H1 (cell line): ENCODE results near the gene RAP1GDS1. TPM values are rescaled to one million over a fixed set of nuclear protein-coding genes. Genes with fewer than 3 reads are reported as not detected.

Experiments
- CTCF ChIA-PET: fragments of 300-600 bp; sonication (Branson Sonifier 250); formaldehyde crosslinking; loops from one replicate; lab custom pipeline; 2021; ENCODE audit not compliant: partially characterized antibody; lab: Charles Lee
- POLR2A ChIA-PET: fragments of 300-600 bp; sonication (Branson Sonifier 250); formaldehyde crosslinking; loops from one replicate; lab custom pipeline; 2021; ENCODE audit warnings: inconsistent platforms; ENCODE audit not compliant: partially characterized antibody; lab: Charles Lee
- DNase-seq, 2 experiments: peaks; one replicate each; pipeline versions ENCODE4 v3.0.0 to v3.0.0-alpha.2; 2010 to 2022; ENCODE audit warnings: low spot score in 2 of 2, low read depth in 1 of 2, mixed read lengths in 1 of 2
- FAIRE-seq: peaks from 2 replicates; lab custom pipeline; 2011; peaks lifted over from hg19 to GRCh38; lab: Jason Lieb, UNC
- H2AFZ ChIP-seq: 2 replicates; pipeline ENCODE4 v1.8.1; 2012; ENCODE audit warnings: low read length, inconsistent platforms
- H2AK5ac ChIP-seq: 2 replicates; pipeline ENCODE4 v1.6.1; 2013; ENCODE audit warnings: low read depth, low read length
- H2BK120ac ChIP-seq: replicated peaks from 2 replicates; pipeline ENCODE3; 2013; ENCODE audit warnings: low read depth, low read length, inconsistent platforms
- H2BK12ac ChIP-seq: 2 replicates; pipeline ENCODE4 v1.6.1; 2013; ENCODE audit warnings: low read depth, low read length
- H2BK15ac ChIP-seq: 2 replicates; pipeline ENCODE4 v1.6.1; 2013; ENCODE audit warnings: low read length
- H2BK20ac ChIP-seq: 2 replicates; pipeline ENCODE4 v1.6.1; 2013; ENCODE audit warnings: low read length
- H2BK5ac ChIP-seq: 2 replicates; pipeline ENCODE4 v1.6.1; 2013; ENCODE audit warnings: low read depth, low read length
- H3K14ac ChIP-seq: 2 replicates; pipeline ENCODE4 v1.6.1; 2013; ENCODE audit warnings: inconsistent platforms; ENCODE audit not compliant: insufficient read length
- H3K18ac ChIP-seq: 2 replicates; pipeline ENCODE4 v1.6.1; 2013; ENCODE audit warnings: low read length; ENCODE audit errors: extremely low read depth
- H3K23ac ChIP-seq: 2 replicates; pipeline ENCODE4 v1.6.1; 2013; ENCODE audit warnings: inconsistent platforms; ENCODE audit not compliant: insufficient read length
- H3K23me2 ChIP-seq: 2 replicates; pipeline ENCODE4 v1.6.1; 2013; ENCODE audit warnings: low read depth, low read length
- H3K27ac ChIP-seq: 2 replicates; pipeline ENCODE4 v1.6.1; 2011; ENCODE audit warnings: low read depth, low read length, inconsistent platforms
- H3K27me3 ChIP-seq, 4 experiments: replicated peaks in 1 of 4; 1 replicate in 1 of 4; 2 replicates in 3 of 4; pipeline versions ENCODE4 v1.6.1 to v1.8.1; 2011 to 2013; ENCODE audit warnings: low read length in 3 of 4, mild to moderate bottlenecking in 3 of 4, inconsistent platforms in 2 of 4, mixed read lengths in 2 of 4, moderate library complexity in 1 of 4; ENCODE audit not compliant: control insufficient read depth in 3 of 4, insufficient read depth in 3 of 4; ENCODE audit errors: extremely low read depth in 1 of 4
- H3K36me3 ChIP-seq, 4 experiments: 2 replicates each; pipeline versions ENCODE4 v1.6.1 to v1.8.1; 2011 to 2013; ENCODE audit warnings: mild to moderate bottlenecking in 4 of 4, low read length in 3 of 4, moderate library complexity in 2 of 4, control low read depth in 1 of 4, inconsistent platforms in 1 of 4; ENCODE audit not compliant: insufficient read depth in 4 of 4, control insufficient read depth in 2 of 4
- H3K4ac ChIP-seq: replicated peaks from 2 replicates; pipeline ENCODE3; 2013; ENCODE audit warnings: low read length, low read depth, mixed read lengths, inconsistent platforms; ENCODE audit not compliant: insufficient read length
- H3K4me1 ChIP-seq, 4 experiments: replicated peaks in 1 of 4; 1 replicate in 1 of 4; 2 replicates in 3 of 4; pipeline versions ENCODE4 v1.6.1 to v1.8.1; 2011 to 2013; ENCODE audit warnings: low read length in 3 of 4, inconsistent platforms in 2 of 4, mixed read lengths in 1 of 4; ENCODE audit not compliant: insufficient read depth in 4 of 4, control insufficient read depth in 3 of 4
- H3K4me2 ChIP-seq, 2 experiments: 2 replicates each; pipeline versions ENCODE4 v1.6.1 to v1.8.1; 2011 to 2013; ENCODE audit warnings: low read depth in 2 of 2, low read length in 2 of 2, control low read depth in 1 of 2, inconsistent platforms in 1 of 2, mild to moderate bottlenecking in 1 of 2; ENCODE audit not compliant: insufficient read depth in 1 of 2
- H3K4me3 ChIP-seq, 4 experiments: fragments of 200-600, 300-600 bp in 1 of 4; sonication (generic), shearing (Covaris generic), sonication (Bioruptor Twin) in 1 of 4; 2 replicates each; pipeline versions ENCODE4 v1.5.1 to v1.8.1; 2011 to 2016; ENCODE audit warnings: low read length in 4 of 4, low read depth in 3 of 4, control low read depth in 2 of 4, inconsistent platforms in 2 of 4, mild to moderate bottlenecking in 2 of 4, mixed read lengths in 1 of 4, moderate library complexity in 1 of 4; ENCODE audit not compliant: insufficient read depth in 2 of 4; ENCODE audit errors: extremely low read depth in 1 of 4
- H3K56ac ChIP-seq: replicated peaks from 2 replicates; pipeline ENCODE3; 2013; ENCODE audit warnings: low read depth, mild to moderate bottlenecking, mixed read lengths, low read length, inconsistent platforms; ENCODE audit not compliant: insufficient read length
- H3K79me1 ChIP-seq: 2 replicates; pipeline ENCODE4 v1.6.1; 2013; ENCODE audit warnings: low read depth, low read length, control low read depth
- H3K79me2 ChIP-seq, 2 experiments: 2 replicates each; pipeline versions ENCODE4 v1.6.1 to v1.8.1; 2012 to 2013; ENCODE audit warnings: low read length in 2 of 2, mild to moderate bottlenecking in 2 of 2, inconsistent platforms in 1 of 2; ENCODE audit not compliant: insufficient read depth in 2 of 2, control insufficient read depth in 1 of 2
- H3K9ac ChIP-seq, 4 experiments: replicated peaks in 1 of 4; 1 replicate in 1 of 4; 2 replicates in 3 of 4; pipeline versions ENCODE4 v1.6.1 to v1.8.1; 2011 to 2013; ENCODE audit warnings: low read depth in 3 of 4, low read length in 3 of 4, control low read depth in 2 of 4, mild to moderate bottlenecking in 2 of 4, moderate library complexity in 2 of 4, inconsistent platforms in 1 of 4; ENCODE audit errors: extremely low read depth in 1 of 4
- H3K9me3 ChIP-seq, 2 experiments: 2 replicates each; pipeline versions ENCODE4 v1.6.1 to v1.8.1; 2012 to 2013; ENCODE audit warnings: mild to moderate bottlenecking in 2 of 2, moderate library complexity in 2 of 2, control low read depth in 1 of 2, inconsistent platforms in 1 of 2, low read depth in 1 of 2, low read length in 1 of 2, mixed read lengths in 1 of 2; ENCODE audit not compliant: insufficient read depth in 2 of 2
- H4K20me1 ChIP-seq, 2 experiments: replicated peaks in 1 of 2; 2 replicates each; pipeline versions ENCODE3 to v1.8.1; 2011 to 2013; ENCODE audit warnings: inconsistent platforms in 2 of 2, low read length in 2 of 2, mild to moderate bottlenecking in 1 of 2; ENCODE audit not compliant: insufficient read depth in 2 of 2, control insufficient read depth in 1 of 2
- H4K5ac ChIP-seq: 2 replicates; pipeline ENCODE4 v1.6.1; 2013; ENCODE audit warnings: low read length, low read depth, mixed read lengths, inconsistent platforms; ENCODE audit not compliant: insufficient read length
- H4K8ac ChIP-seq: 2 replicates; pipeline ENCODE4 v1.8.0; 2013; ENCODE audit warnings: mild to moderate bottlenecking, moderate library complexity, low read length, inconsistent platforms; ENCODE audit not compliant: insufficient read depth; ENCODE audit errors: extremely low read depth
- H4K91ac ChIP-seq: replicated peaks from 2 replicates; pipeline ENCODE3; 2013; ENCODE audit warnings: low read length, mixed read lengths, inconsistent platforms; ENCODE audit not compliant: insufficient read length
- CHD2 ChIP-seq: IDR thresholded peaks from 2 replicates; pipeline ENCODE4 v1.6.1; 2012; ENCODE audit warnings: low read length, improper control_type of control experiment
- E2F6 ChIP-seq: IDR thresholded peaks from 2 replicates; pipeline ENCODE4 v1.6.1; 2012; ENCODE audit warnings: inconsistent platforms
- GABPA ChIP-seq: IDR thresholded peaks from 2 replicates; pipeline ENCODE4 v1.6.1; 2011; ENCODE audit warnings: mild to moderate bottlenecking, low read length, moderate library complexity, borderline replicate concordance; ENCODE audit not compliant: insufficient read depth
- GTF2F1 ChIP-seq: IDR thresholded peaks from 2 replicates; pipeline ENCODE4 v1.6.1; 2012; ENCODE audit warnings: low read depth, low read length, improper control_type of control experiment, borderline replicate concordance
- KDM1A ChIP-seq: fragments of 200-600, 300-600 bp; sonication (generic); IDR thresholded peaks from 2 replicates; pipeline ENCODE4 v1.7.1; 2016; ENCODE audit warnings: mild to moderate bottlenecking, low read length, borderline replicate concordance
- KDM4A ChIP-seq: IDR thresholded peaks from one replicate; pipeline ENCODE4 v1.7.1; 2012; ENCODE audit warnings: low read depth, mild to moderate bottlenecking, moderate library complexity, low read length, inconsistent platforms; ENCODE audit not compliant: severe bottlenecking
- KDM5A ChIP-seq: fragments of 200-600 bp; IDR thresholded peaks from 2 replicates; pipeline ENCODE4 v1.7.1; 2012; ENCODE audit warnings: mild to moderate bottlenecking, low read length, inconsistent platforms, mixed read lengths
- RNF2 ChIP-seq: fragments of 200-900, 300-1000 bp; sonication (generic); IDR thresholded peaks from 2 replicates; pipeline ENCODE4 v1.7.1; 2016; ENCODE audit warnings: borderline replicate concordance, low read depth, mild to moderate bottlenecking, antibody characterized with exemption, low read length; ENCODE audit not compliant: poor library complexity, severe bottlenecking; ENCODE audit errors: missing control alignments
- SAP30 ChIP-seq: fragments of 300-600 bp; sonication (generic); IDR thresholded peaks from 2 replicates; pipeline ENCODE4 v1.7.1; 2012; ENCODE audit warnings: low read length, moderate library complexity, mild to moderate bottlenecking, inconsistent platforms; ENCODE audit not compliant: insufficient read depth, insufficient replicate concordance
- SIN3A ChIP-seq, 2 experiments: IDR thresholded peaks in 1 of 2; conservative IDR thresholded peaks in 1 of 2; 2 replicates each; pipeline ENCODE4 v1.6.1; 2011 to 2012; ENCODE audit warnings: low read length in 2 of 2, improper control_type of control experiment in 1 of 2, low read depth in 1 of 2, mild to moderate bottlenecking in 1 of 2
- SRF ChIP-seq: IDR thresholded peaks from 2 replicates; pipeline ENCODE4 v1.6.1; 2011; ENCODE audit warnings: mild to moderate bottlenecking, low read depth, low read length, moderate library complexity
- WGBS, 2 experiments: shearing (Covaris generic) in 1 of 2; methylation state at CpG; one replicate each; pipeline versions ENCODE4 v1.1.6 to v1.1.7; 2013 to 2015; ENCODE audit warnings: low lambda C conversion rate in 2 of 2, mixed read lengths in 2 of 2, inconsistent platforms in 1 of 2, low coverage in 1 of 2, missing lambda C conversion rate in 1 of 2; ENCODE audit not compliant: insufficient replicate concordance in 2 of 2, insufficient coverage in 1 of 2, insufficient read length in 1 of 2; ENCODE audit errors: extremely low coverage in 1 of 2, missing lambda C conversion rate in 1 of 2; 5-methylcytosine and 5-hydroxymethylcytosine counted together
- polyA plus RNA-seq, 7 experiments: library from polyadenylated mRNA; depleted of rRNA in 3 of 7; stranded (reverse) in 5 of 7; unstranded in 2 of 7; fragments of >200 nt in 5 of 7; fragments of 200-250 nt in 2 of 7; gene quantifications; 1 replicate in 5 of 7; 2 replicates in 1 of 7; 4 replicates in 1 of 7; pipeline versions ENCODE4 v1.2.1 to v1.2.3, GENCODE V29; 2011 to 2013; ENCODE audit warnings: missing spikeins in 2 of 7, mixed read lengths in 2 of 7
- total RNA-seq: library from RNA; stranded (reverse); fragmentation: NEBNext Ultra II Directional; extraction: Animal tissue kit (Norgen Biotek cat#: 25700); gene quantifications from 2 replicates; pipeline ENCODE4 v1.2.1, GENCODE V29; 2021

The RAP1GDS1 gene
- total and polyA plus RNA-seq, 2 of the 8 experiments (the other 6 are each of a cell fraction or from before 2014, with no cell fraction given), result 12.8 to 31.9 TPM

- FAIRE-seq, result no peak
- Histone ChIP-seq H3K79me1 (no peaks in the 10 kb centered on the region), H3K18ac (no peak overlapping the region), H2AK5ac (no peak overlapping the region), H3K4ac (no peak overlapping the region), H2BK20ac (no peak overlapping the region), H3K23me2 (no peaks in the 10 kb centered on the region), H3K4me3 (no peak overlapping the region), H2BK120ac (no peak overlapping the region), H3K27me3 (no peaks in the 10 kb centered on the region), H4K20me1 (no peaks in the 10 kb centered on the region), H2BK12ac (no peak overlapping the region), H2BK5ac (no peak overlapping the region), H3K9me3 (no peaks in the 10 kb centered on the region), H3K23ac (no peak overlapping the region), H3K4me1 (peaks cover 0 to 15% (median 8%) of the 10 kb centered on the region in 4 experiments; a peak in 4 of 7 replicates), H3K56ac (no peak overlapping the region), H3K79me2 (no peaks in the 10 kb centered on the region), H3K27ac (no peak overlapping the region), H3K9ac (no peak overlapping the region), H2AFZ (no peak overlapping the region), H4K8ac (no peak overlapping the region), H3K14ac (no peak overlapping the region), H4K91ac (no peak overlapping the region), H3K4me2 (no peak overlapping the region), H3K36me3 (no peaks in the 10 kb centered on the region), H4K5ac (no peak overlapping the region), H2BK15ac (no peak overlapping the region)
- 93% methylated on average over 3 of the region's 3 CpGs; no CpG with 5 or more reads in 1 of the 2 experiments for WGBS, 2 experiments
- CTCF ChIA-PET, result interaction anchor here (0.6 to 1.6 kb wide), 4 partner anchors 9 to 304 kb away, joined by 3 to 4 read pairs (median 4); no protein-coding TSS in a partner anchor
- no peak for DNase-seq
- no peak for TF ChIP-seq KDM5A
- no peak for TF ChIP-seq E2F6
- TF ChIP-seq CHD2, result no peak
- no peak for TF ChIP-seq SAP30
- TF ChIP-seq KDM1A, result no peak
- TF ChIP-seq KDM4A, result no peak
- no peak for TF ChIP-seq RNF2
- no peak for TF ChIP-seq SRF
- TF ChIP-seq SIN3A (conservative IDR thresholded peaks at IDR 0.05 in 1 of 2, IDR thresholded peaks at IDR 0.05 in 1 of 2; ENCODE audit: low read depth in 1 of 2, low read length in 2 of 2), result no peak
- TF ChIP-seq GABPA, result no peak
- TF ChIP-seq GTF2F1, result no peak
- POLR2A ChIA-PET, result no interaction called here
Observed at GRCh38 chr4:98484031-98484430, 222.8 kb downstream of the RAP1GDS1 start.
